ENCODE measurements around the gene RALGAPB. TPM values are rescaled to one million over a fixed set of nuclear protein-coding genes. Genes with fewer than 3 reads are reported as not detected.

Gene RALGAPB
- total RNA-seq, 2 experiments from 2014 or later = 19.0 to 42.9 TPM

GRCh38 chr20:38543014-38543906 lies 70.6 kb downstream of the RALGAPB start:
- POLR2A ChIA-PET = no interaction called here

GRCh38 chr20:38545771-38546170 lies 73.1 kb downstream of the RALGAPB start:
- CTCF ChIA-PET (ENCODE audit: unreplicated experiment) = no interaction called here
- POLR2A ChIA-PET = interaction anchor here (0.7 kb wide), 1 partner anchor 1559 kb away, joined by 3 read pairs; no protein-coding TSS in a partner anchor
- intact Hi-C loops (cut with micrococcal nuclease; ENCODE audit: unreplicated experiment) = no loop called here
- Histone ChIP-seq H3K36me3 (ENCODE audit: insufficient read depth, low read length) (peaks cover 92% of the 10 kb centered on the region), H3K27ac (ENCODE audit: low read depth, low read length, poor library complexity, severe bottlenecking) (no peak overlapping the region), H3K9me2 (ENCODE audit: insufficient read depth, low read length) (no peaks in the 10 kb centered on the region), H2AFZ (ENCODE audit: low read length) (no peak overlapping the region), H3K79me2 (ENCODE audit: insufficient read depth, low read depth, low read length) (no peaks in the 10 kb centered on the region), H4K20me1 (ENCODE audit: insufficient read depth, low read length) (no peaks in the 10 kb centered on the region), H3K4me2 (ENCODE audit: low read length) (no peak overlapping the region), H3K9me3 (ENCODE audit: low read length) (no peaks in the 10 kb centered on the region), H3K4me3 (ENCODE audit: low read depth, low read length, poor library complexity, severe bottlenecking) (no peak overlapping the region), H3K4me1 (ENCODE audit: insufficient read depth, low read length, poor library complexity, severe bottlenecking) (no peaks in the 10 kb centered on the region)
- BruUV-seq (replicated peaks) = no TSS peak
- TF ChIP-seq CTCF (conservative IDR thresholded peaks at IDR 0.05; ENCODE audit: low read length) (no peak), EZH2phosphoT487 (IDR thresholded peaks at IDR 0.05; ENCODE audit: borderline replicate concordance, low read depth, low read length) (no peak)
- no peak for DNase-seq (ENCODE audit: low spot score)

More at GRCh38 chr20:38543014-38543906, 70.6 kb downstream of the RALGAPB start:
- no peaks in the 10 kb centered on the region for H3K4me1 ChIP-seq (ENCODE audit: insufficient read depth, low read length, poor library complexity, severe bottlenecking)
- no peak overlapping the region for H3K4me2 ChIP-seq (ENCODE audit: low read length)
- H2AFZ ChIP-seq (ENCODE audit: low read length) = no peak overlapping the region
- intact Hi-C loops (cut with micrococcal nuclease; ENCODE audit: unreplicated experiment) = no loop called here
- no peaks in the 10 kb centered on the region for H3K9me3 ChIP-seq (ENCODE audit: low read length)
- CTCF ChIA-PET (ENCODE audit: unreplicated experiment) = no interaction called here
- H3K9me2 ChIP-seq (ENCODE audit: insufficient read depth, low read length) = no peaks in the 10 kb centered on the region
- TF ChIP-seq EZH2phosphoT487 (IDR thresholded peaks at IDR 0.05; ENCODE audit: borderline replicate concordance, low read depth, low read length) (no peak), CTCF (conservative IDR thresholded peaks at IDR 0.05; ENCODE audit: low read length) (no peak)
- no peaks in the 10 kb centered on the region for H4K20me1 ChIP-seq (ENCODE audit: insufficient read depth, low read length)
- no peak for DNase-seq (ENCODE audit: low spot score)
- H3K4me3 ChIP-seq (ENCODE audit: low read depth, low read length, poor library complexity, severe bottlenecking) = no peak overlapping the region
- no peak overlapping the region for H3K27ac ChIP-seq (ENCODE audit: low read depth, low read length, poor library complexity, severe bottlenecking)
- BruUV-seq (replicated peaks) = no TSS peak
- H3K36me3 ChIP-seq (ENCODE audit: insufficient read depth, low read length) = peaks cover 98% of the 10 kb centered on the region
- no peaks in the 10 kb centered on the region for H3K79me2 ChIP-seq (ENCODE audit: insufficient read depth, low read depth, low read length)
